Choroid plexus epithelial cell (primary cell): ENCODE data around the gene DNAJC12.
"Not testable (repeated sequence)": the region's sequence is repeated elsewhere in the genome, so short reads cannot be mapped to it uniquely, and the experiment has no call there.

Experiments used
- DNase-seq: peaks from one replicate; pipeline ENCODE4 v3.0.0-alpha.2; 2010; ENCODE audit warnings: low read depth
- H3K4me3 ChIP-seq: 2 replicates; pipeline ENCODE4 v1.5.1; 2011; ENCODE audit warnings: low read depth, mild to moderate bottlenecking, control low read depth, low read length, moderate library complexity
- TF ChIP-seq, protein P1 (sequence below): conservative IDR thresholded peaks from 2 replicates; pipeline ENCODE4 v1.5.1; 2011; ENCODE audit warnings: low read depth, mild to moderate bottlenecking, control low read depth, inconsistent platforms, low read length, moderate library complexity

Gene DNAJC12

DNA sequence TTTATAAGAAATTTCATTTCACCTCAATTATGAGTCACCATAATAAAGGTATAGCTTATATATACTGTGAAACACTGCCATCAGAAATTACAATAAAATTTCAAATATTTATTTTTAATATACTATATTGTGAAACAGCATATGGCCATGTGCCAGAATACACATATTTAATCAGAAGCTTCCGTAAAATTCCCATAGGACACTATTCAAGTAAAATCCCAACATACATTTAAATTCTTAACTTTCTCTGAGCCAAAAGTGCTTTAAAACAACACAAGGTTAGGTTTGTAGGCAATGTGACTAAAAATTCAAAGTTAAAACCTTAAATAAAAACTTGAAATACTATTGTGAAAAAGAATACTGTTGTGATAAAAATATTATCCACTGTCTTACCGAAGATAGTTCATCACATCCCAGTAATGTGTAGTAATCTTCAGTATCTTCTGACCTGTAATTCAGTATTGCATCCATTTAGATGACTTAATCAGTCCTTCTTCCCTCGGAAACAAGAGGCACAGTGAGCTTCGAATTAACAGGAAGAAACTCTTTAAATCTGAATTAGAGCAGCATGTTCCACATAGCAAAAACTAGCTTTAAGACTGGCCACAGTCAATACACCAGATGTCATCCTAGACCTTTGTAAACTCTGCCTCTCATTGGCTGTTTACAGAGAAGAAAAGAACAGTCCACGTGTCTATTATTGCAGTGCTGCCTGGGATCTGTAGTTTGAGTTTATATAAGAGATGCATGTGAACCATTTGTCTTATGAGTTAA, at the start of gene DNAJC12:
Gene DNAJC12, minus strand, starts transcription at position 648 of the 774 bp plus-strand sequence. Its CDS starts 177 bp downstream, at position 471.
- TF ChIP-seq, protein P1, sequence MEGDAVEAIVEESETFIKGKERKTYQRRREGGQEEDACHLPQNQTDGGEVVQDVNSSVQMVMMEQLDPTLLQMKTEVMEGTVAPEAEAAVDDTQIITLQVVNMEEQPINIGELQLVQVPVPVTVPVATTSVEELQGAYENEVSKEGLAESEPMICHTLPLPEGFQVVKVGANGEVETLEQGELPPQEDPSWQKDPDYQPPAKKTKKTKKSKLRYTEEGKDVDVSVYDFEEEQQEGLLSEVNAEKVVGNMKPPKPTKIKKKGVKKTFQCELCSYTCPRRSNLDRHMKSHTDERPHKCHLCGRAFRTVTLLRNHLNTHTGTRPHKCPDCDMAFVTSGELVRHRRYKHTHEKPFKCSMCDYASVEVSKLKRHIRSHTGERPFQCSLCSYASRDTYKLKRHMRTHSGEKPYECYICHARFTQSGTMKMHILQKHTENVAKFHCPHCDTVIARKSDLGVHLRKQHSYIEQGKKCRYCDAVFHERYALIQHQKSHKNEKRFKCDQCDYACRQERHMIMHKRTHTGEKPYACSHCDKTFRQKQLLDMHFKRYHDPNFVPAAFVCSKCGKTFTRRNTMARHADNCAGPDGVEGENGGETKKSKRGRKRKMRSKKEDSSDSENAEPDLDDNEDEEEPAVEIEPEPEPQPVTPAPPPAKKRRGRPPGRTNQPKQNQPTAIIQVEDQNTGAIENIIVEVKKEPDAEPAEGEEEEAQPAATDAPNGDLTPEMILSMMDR, result no peak
- peak; percentile 90 for DNase-seq
- peak within 1 kb of the TSS; percentile 62 for H3K4me3 ChIP-seq

DNA sequence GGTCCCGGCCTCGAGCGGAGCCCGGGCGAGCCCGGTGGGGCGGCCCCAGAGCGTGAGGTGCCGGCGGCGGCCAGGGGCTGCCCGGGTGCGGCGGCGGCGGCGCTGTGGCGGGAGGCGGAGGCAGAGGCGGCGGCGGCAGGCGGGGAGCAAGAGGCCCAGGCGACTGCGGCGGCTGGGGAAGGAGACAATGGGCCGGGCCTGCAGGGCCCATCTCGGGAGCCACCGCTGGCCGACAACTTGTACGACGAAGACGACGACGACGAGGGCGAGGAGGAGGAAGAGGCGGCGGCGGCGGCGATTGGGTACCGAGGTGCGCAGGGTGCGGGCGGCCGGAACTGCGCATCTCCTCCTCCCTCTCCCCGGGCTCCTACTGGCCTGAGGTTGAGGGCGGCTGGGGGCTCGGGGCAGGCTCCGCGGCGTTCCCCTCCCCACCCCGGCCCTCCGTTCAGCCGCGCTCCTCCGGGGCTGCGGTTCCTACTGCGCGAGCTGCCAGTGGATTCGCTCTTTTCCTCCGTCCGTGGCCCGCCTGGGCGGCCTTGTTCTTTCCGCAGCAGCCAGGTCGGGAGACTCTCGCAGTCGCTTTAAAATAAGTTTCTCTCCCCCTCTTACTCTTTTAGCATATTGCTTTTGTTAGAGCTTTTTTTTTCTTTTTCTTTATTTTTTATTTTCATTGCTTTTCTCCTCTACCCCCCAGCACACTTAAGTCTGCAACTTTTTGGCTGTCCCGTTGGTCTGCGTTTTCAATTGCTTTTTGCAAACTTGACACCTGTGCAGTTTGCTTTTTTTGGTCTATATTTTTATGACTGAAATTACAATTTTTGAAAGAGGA, 47.1 kb upstream of the DNAJC12 start:
- H3K4me3 ChIP-seq, result peak overlapping the region; percentile 84
- TF ChIP-seq, protein P1, result no peak
- peak; percentile 71 for DNase-seq

DNA sequence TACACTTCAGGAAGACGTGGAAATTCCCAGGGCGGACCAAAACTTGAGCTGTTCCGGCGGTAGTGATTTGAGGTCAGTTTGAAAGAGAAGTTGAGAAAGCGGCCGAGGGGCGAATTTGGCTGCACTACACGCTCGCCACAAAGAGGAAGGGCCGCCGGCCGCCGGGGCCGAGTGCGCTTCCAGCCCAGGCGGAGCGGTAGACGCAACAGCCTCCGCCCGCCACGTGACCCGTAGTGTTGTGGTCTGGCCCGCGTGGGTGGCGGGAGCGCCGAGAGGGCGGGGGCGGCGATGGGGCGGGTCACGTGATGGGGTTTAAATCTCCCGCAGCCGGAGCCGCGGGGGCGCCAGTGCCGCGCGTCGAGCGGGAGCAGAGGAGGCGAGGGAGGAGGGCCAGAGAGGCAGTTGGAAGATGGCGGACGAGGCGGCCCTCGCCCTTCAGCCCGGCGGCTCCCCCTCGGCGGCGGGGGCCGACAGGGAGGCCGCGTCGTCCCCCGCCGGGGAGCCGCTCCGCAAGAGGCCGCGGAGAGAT, 46.4 kb upstream of the DNAJC12 start, which contains the start of gene SIRT1:
Gene SIRT1, plus strand, starts transcription at position 344 of the 529 bp plus-strand sequence. Its CDS starts 66 bp downstream, at position 410.
- TF ChIP-seq, protein P1, result no peak
- DNase-seq, result peak; percentile 95
- H3K4me3 ChIP-seq, result peak within 1 kb of the TSS; percentile 84

DNA sequence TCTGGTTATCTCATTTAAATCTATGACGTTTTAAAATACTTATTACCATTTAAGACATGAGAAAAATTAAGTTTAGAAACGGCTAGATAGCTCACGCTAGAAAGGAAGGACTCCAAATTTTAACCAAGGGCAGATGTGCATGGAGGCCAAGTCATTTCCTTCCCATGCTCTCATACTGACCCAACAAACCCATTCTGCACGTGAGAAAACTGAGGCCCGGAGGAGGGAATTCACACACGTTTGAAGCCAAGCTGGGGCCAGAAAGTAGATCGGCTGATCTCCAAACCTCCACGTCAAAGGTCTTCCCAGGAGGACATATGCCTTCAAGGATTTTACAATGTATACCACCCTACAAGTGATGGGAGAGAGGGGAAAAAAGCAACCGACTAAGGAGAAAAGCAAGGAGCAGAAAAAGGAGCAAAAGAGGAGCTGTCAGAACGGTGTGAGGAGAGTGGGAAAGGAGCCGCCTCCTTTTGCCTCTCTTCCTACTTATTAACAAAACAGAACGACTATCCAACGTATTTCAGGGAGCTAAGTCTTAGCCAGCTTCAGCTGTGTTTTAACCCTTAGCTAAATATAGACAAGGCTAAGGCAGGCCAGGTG, 45.8 kb upstream of the DNAJC12 start:
- TF ChIP-seq, protein P1, result no peak
- DNase-seq, result no peak
- H3K4me3 ChIP-seq, result peak overlapping the region; percentile 84

DNA sequence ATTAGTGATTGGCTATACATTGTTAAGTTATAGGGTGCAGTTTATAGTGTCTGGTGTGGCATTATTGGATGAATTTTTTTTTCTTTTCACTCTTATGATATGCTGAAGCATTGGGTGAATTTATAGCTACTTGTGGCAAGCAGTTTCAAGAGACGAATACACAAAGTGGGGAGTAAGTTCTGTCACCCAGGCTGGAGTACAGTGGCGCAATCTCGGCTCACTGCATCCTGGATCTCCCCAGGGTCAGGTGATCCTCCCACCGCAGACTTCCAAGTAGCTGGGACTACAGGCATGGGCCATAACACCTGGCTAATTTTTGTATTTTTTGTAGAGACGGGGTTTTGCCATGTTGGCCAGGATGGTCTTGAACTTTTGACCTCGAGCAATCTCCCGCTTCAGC, 40.1 kb upstream of the DNAJC12 start:
- DNase-seq, result no peak
- H3K4me3 ChIP-seq, result no peak overlapping the region
- TF ChIP-seq, protein P1, result no peak

DNA sequence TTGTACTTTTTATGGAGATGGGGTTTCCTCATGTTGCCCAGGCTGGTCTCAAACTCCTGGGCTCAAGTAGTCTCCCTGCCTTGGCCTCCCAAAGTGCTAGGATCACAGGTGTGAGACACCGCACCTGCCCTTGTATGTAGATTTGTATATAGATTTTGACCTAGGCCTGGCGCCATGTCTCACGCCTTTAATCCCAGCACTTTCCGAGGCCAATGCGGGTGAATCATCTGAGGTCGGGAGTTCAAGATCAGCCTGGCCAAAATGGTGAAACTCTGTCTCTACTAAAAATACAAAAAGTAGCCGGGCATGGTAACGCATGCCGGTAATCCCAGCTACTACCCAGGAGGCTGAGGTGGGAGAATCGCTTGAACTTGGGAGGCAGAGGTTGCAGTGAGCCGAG, 39.4 kb upstream of the DNAJC12 start:
- H3K4me3 ChIP-seq, DNase-seq: not testable (repeated sequence)
